Adrenal gland (tissue), 12 donors: ENCODE measurements around the gene ENDOV. TPM values are rescaled to one million over a fixed set of nuclear protein-coding genes. Genes with fewer than 3 reads are reported as not detected.

Source experiments
- DNase-seq, 7 donors: peaks; one replicate each; pipeline ENCODE4 v3.0.0-alpha.2; 2019 to 2020
- H3K27ac ChIP-seq, 5 donors: fragments of 200-600 bp; sonication (generic) in 4 of 5; 1 replicate in 3 of 5; 2 replicates in 2 of 5; pipeline versions ENCODE4 v1.5.1 to v1.8.0; 2016 to 2020; ENCODE audit warnings: mild to moderate bottlenecking in 1 of 5
- H3K27me3 ChIP-seq: fragments of 200-600 bp; 2 replicates; pipeline ENCODE4 v1.8.0; 2021
- H3K36me3 ChIP-seq, 2 donors: fragments of 200-600 bp; replicated peaks in 1 of 2; 1 replicate in 1 of 2; 2 replicates in 1 of 2; pipeline versions ENCODE4 v1.5.1 to v1.8.0; 2018 to 2022
- H3K4me1 ChIP-seq, 2 donors: fragments of 200-600 bp; replicated peaks in 1 of 2; 1 replicate in 1 of 2; 2 replicates in 1 of 2; pipeline versions ENCODE4 v1.5.1 to v1.8.0; 2018 to 2021
- H3K4me3 ChIP-seq, 4 donors: fragments of 200-600 bp; sonication (generic) in 3 of 4; one replicate each; pipeline ENCODE4 v1.5.1; 2016 to 2018
- H3K9me3 ChIP-seq, 3 donors: fragments of 200-600 bp; sonication (generic) in 1 of 3; replicated peaks in 1 of 3; 1 replicate in 2 of 3; 2 replicates in 1 of 3; pipeline versions ENCODE4 v1.5.1 to v1.8.0; 2016 to 2021
- CTCF ChIP-seq, 6 experiments: fragments of 450-650 bp in 4 of 6; fragments of 200-600 bp in 2 of 6; sonication (generic) in 1 of 6; IDR thresholded peaks; 1 replicate in 5 of 6; 2 replicates in 1 of 6; pipeline versions ENCODE4 v1.5.1 to v1.8.0; 2016 to 2021; ENCODE audit warnings: antibody characterized with exemption in 6 of 6, mild to moderate bottlenecking in 2 of 6, moderate library complexity in 1 of 6
- POLR2A ChIP-seq, 2 donors: fragments of 450-650 bp; IDR thresholded peaks; one replicate each; pipeline ENCODE4 v1.6.1; 2017; ENCODE audit warnings: antibody characterized with exemption in 2 of 2, mild to moderate bottlenecking in 2 of 2, moderate library complexity in 1 of 2
- WGBS, 4 donors: extraction: QIAGEN DNeasy Blood & Tissue Kit in 2 of 4; methylation state at CpG; one replicate each; pipeline versions ENCODE4 v1.1.5 to v1.1.7; 2013 to 2017; 5-methylcytosine and 5-hydroxymethylcytosine counted together
- intact Hi-C, 2 donors: fragments of 100-400 bp; cut with DNase I; formaldehyde crosslinking; loops; one replicate each; pipeline versions ENCODE4 v1.14.1 to v1.15.0; 2022 to 2023
- polyA plus RNA-seq, 3 donors: library from polyadenylated mRNA; stranded (reverse); fragments of 200-250 nt in 2 of 3; fragments of 350-450 nt in 1 of 3; fragmentation: Illumina TruSeq in 1 of 3; extraction: RNeasy Lipid Tissue Mini Kit (QIAGEN cat#74804) in 1 of 3; gene quantifications; one replicate each; pipeline ENCODE4 v1.2.3, GENCODE V29; 2013 to 2014
- total RNA-seq, 9 donors: library from RNA; depleted of rRNA in 4 of 9; stranded (reverse); fragments of >200 nt in 4 of 9; fragments of 120-200 nt in 1 of 9; fragmentation: NEBNext Ultra II Directional in 1 of 9; extraction: Animal tissue kit (Norgen Biotek cat#: 25700) in 1 of 9; gene quantifications; one replicate each; pipeline versions ENCODE4 v1.1.0 to v1.2.4, GENCODE V29; 2013 to 2023
- donor health status: healthy with polysubstance abuse.
- donor health status: Bipolar disorder and iron deficiency.
- donor health status: DM: yes; HTN: yes; CAD: no.
- donor health status: DM: no; HTN: no; CAD: no.
- donor health status: DM: no; HTN: no; CAD: no.
- donor health status: DM: yes; HTN: yes; CAD: no.

The ENDOV gene
- total and polyA plus RNA-seq, 12 donors = 7.1 to 31.9 (median 18.3) TPM

DNA sequence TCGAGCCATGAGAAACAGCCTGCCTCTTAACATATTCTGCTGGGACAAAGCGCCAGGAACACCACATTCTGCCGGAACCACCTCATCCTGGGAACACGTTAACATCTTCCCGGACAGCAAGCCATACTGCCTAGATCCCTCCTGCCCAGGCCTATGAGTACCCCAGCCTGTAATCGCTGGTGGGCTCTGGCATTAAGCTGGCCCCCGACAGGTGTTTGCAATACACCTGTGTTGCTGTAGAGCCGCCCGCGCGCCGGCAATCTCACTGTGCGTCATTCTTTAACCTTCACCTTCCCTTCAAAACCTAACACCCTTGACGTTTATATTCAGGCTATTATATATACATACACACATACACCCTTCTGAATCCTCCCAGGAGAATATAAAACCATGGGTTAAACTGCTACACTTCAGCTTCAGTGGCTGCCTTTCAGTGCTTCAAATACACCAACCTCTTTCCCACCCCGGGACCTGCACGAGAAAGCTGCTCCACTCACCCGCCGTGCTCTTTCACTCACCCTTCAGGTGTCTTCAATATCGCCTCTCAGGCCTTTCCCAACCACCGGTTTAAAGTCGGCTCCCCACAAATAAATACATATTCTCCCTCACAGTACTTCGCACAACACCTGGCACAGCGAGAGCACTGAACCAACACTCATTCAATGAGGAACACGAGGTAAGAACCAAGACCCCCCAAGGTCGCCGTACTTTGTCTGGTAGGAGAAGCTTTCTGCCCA, 1.0 kb upstream of the ENDOV start:
- TF ChIP-seq CTCF (IDR thresholded peaks at IDR 0.05) (no peak), POLR2A (IDR thresholded peaks at IDR 0.05) (no peak)
- 36 to 44% (median 40%) methylated on average over 24 to 26 of the region's 26 CpGs for WGBS, 4 donors
- Histone ChIP-seq H3K36me3 (peaks cover 0 to 6% of the 10 kb centered on the region in 2 donors), H3K4me1 (peaks cover 23% of the 10 kb centered on the region in 2 donors), H3K9me3 (no peaks in the 10 kb centered on the region), H3K4me3 (peak overlapping the region in 2 of 4 donors; percentile 76), H3K27ac (no peak overlapping the region), H3K27me3 (no peaks in the 10 kb centered on the region)
- no peak for DNase-seq
- intact Hi-C loops = no loop called here

GRCh38 chr17:80414508-80414802, 512 bp upstream of the ENDOV start:
- Histone ChIP-seq H3K36me3 (peaks cover 0 to 6% of the 10 kb centered on the region in 2 donors), H3K9me3 (no peaks in the 10 kb centered on the region), H3K27me3 (no peaks in the 10 kb centered on the region), H3K4me1 (peaks cover 20 to 21% of the 10 kb centered on the region in 2 donors), H3K27ac (peak overlapping the region in 4 of 5 donors; percentile 95 to 98 (median 96)), H3K4me3 (peak overlapping the region; percentile 32 to 76 (median 74))
- TF ChIP-seq POLR2A (IDR thresholded peaks at IDR 0.05) = no peak
- TF ChIP-seq CTCF (IDR thresholded peaks at IDR 0.05) = no peak
- intact Hi-C loops = no loop called here
- 0 to 3% (median 2%) methylated on average over 6 to 15 of the region's 15 CpGs for WGBS, 4 donors
- DNase-seq = peak in 2 of 7 donors; percentile 25 to 67

- Histone ChIP-seq H3K27me3 (no peaks in the 10 kb centered on the region), H3K36me3 (peaks cover 0 to 6% of the 10 kb centered on the region in 2 donors), H3K27ac (peak overlapping the region in 4 of 5 donors; percentile 95 to 98 (median 96)), H3K4me3 (peak overlapping the region; percentile 32 to 76 (median 74)), H3K4me1 (peaks cover 20 to 21% of the 10 kb centered on the region in 2 donors), H3K9me3 (no peaks in the 10 kb centered on the region)
- intact Hi-C loops = no loop called here
- no peak for DNase-seq
- TF ChIP-seq CTCF (IDR thresholded peaks at IDR 0.05) = no peak
- TF ChIP-seq POLR2A (IDR thresholded peaks at IDR 0.05) = no peak
- WGBS, 4 donors = 9 to 19% (median 14%) methylated on average over 15 to 39 of the region's 39 CpGs
Measured at GRCh38 chr17:80415626-80416137, 715 bp downstream of the ENDOV start.

DNA sequence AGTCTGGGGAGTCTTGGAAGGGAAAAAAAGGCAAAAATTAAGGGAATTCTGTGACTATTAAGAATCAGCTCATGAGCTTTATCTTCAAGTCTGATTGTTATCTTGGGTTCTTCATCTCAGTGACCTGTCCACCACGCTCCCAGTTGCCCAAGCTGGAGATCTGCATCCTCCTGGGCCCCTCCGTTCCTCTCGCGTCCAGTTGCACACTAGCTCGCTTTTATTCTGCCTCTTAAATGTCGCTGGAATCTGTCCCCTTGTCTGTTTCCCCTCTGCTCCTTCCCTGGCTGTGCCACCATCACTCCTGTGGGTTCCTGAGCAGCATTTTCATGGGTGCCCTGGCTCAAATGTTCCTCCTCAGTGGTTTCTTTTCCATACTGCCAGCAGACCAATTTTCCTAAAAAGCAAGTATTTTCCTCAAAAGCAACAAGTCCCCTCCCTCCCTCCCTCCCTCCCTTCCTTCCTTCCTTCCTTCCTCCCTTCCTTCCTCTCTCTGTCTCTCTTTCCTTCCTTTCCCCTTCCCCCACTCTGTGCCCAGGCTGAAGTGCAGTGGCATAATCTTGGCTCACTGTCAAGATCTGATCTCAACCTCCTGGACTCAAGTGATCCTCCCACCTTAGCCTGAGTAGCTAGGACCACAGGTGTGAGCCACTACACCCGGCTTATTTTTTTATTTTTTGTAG, 1.4 kb downstream of the ENDOV start:
- no peak for DNase-seq
- no peaks in the 10 kb centered on the region for H3K27me3 ChIP-seq
- H3K4me1 ChIP-seq = peaks cover 20 to 21% of the 10 kb centered on the region in 2 donors
- no peak overlapping the region for H3K27ac ChIP-seq
- peak overlapping the region in 1 of 4 donors; percentile 76 for H3K4me3 ChIP-seq
- intact Hi-C loops = no loop called here
- TF ChIP-seq CTCF (IDR thresholded peaks at IDR 0.05) (no peak), POLR2A (IDR thresholded peaks at IDR 0.05) (no peak)
- 79 to 91% (median 84%) methylated on average over 7 of the region's 7 CpGs for WGBS, 4 donors
- H3K36me3 ChIP-seq = peaks cover 0 to 6% of the 10 kb centered on the region in 2 donors
- no peaks in the 10 kb centered on the region for H3K9me3 ChIP-seq
